ENCODE measurements around the gene KCNMA1.

- TF ChIP-seq YY1 (IDR thresholded peaks at IDR 0.05; ENCODE audit: insufficient read depth, insufficient read length) (no peak), ZNF274 (IDR thresholded peaks at IDR 0.05; ENCODE audit: low read depth, low read length) (no peak), SUZ12 (IDR thresholded peaks at IDR 0.05; ENCODE audit: extremely low read depth, insufficient read depth, insufficient read length) (no peak)
Observed at GRCh38 chr10:77158666-77159065, 478.9 kb downstream of the KCNMA1 start.

All from NT2/D1 (cell line).